Measurements from ENCODE around the gene CECR2. TPM values are rescaled to one million over a fixed set of nuclear protein-coding genes. Genes with fewer than 3 reads are reported as not detected.

The CECR2 gene
- total RNA-seq, 1 experiment from 2014 or later, result 4.1 TPM

GRCh38 chr22:17410576-17410975, 41.3 kb downstream of the CECR2 start:
- POLR2A ChIA-PET (ENCODE audit: low non-redundant PET), result no interaction called here
- no TSS peak for BruUV-seq (replicated peaks)

DNA sequence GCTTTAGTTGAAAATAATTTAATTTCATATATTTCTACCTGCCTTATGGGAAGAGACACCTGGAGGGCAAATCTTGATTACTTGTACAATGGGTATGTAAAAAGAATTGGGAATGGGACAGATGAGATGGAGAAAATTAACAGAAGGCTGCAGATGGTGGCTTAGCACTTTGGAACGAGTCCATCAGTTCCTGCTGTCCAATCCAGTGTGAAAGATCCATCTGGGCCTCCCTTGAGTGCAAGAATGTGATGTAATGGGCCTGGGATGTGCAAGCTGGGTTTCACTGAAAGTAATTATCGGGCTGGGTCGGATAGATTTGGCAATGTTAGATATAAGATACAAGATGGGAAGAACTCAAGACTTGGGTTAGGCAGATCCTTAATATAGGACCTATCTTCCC, 42.0 kb downstream of the CECR2 start:
- H3K4me1 ChIP-seq (ENCODE audit: insufficient read depth, low read length, poor library complexity, severe bottlenecking), result no peaks in the 10 kb centered on the region
- DNase-seq (ENCODE audit: low spot score), result no peak
- H3K36me3 ChIP-seq (ENCODE audit: insufficient read depth, low read length, poor library complexity, severe bottlenecking), result no peaks in the 10 kb centered on the region
- no TSS peak for BruUV-seq (replicated peaks)
- no peaks in the 10 kb centered on the region for H3K27me3 ChIP-seq (replicated peaks; ENCODE audit: insufficient read depth, low read depth, low read length, poor library complexity)
- intact Hi-C loops (cut with micrococcal nuclease; ENCODE audit: unreplicated experiment), result no loop called here
- H3K27ac ChIP-seq (ENCODE audit: low read depth, low read length, poor library complexity, severe bottlenecking), result no peak overlapping the region
- TF ChIP-seq CTCF (conservative IDR thresholded peaks at IDR 0.05; ENCODE audit: low read depth, low read length) (no peak), EZH2 (IDR thresholded peaks at IDR 0.05; ENCODE audit: borderline replicate concordance, low read depth, low read length, poor library complexity, severe bottlenecking) (no peak)
- POLR2A ChIA-PET (ENCODE audit: low non-redundant PET), result no interaction called here
- H3K9me3 ChIP-seq (ENCODE audit: low read depth, low read length, poor library complexity, severe bottlenecking), result no peaks in the 10 kb centered on the region
- CTCF ChIA-PET, result no interaction called here
- no peak overlapping the region for H3K4me3 ChIP-seq (ENCODE audit: low read depth, low read length, poor library complexity, severe bottlenecking)

More at GRCh38 chr22:17410576-17410975, 41.3 kb downstream of the CECR2 start:
- Histone ChIP-seq H3K36me3 (ENCODE audit: insufficient read depth, low read length, poor library complexity, severe bottlenecking) (no peaks in the 10 kb centered on the region), H3K27me3 (replicated peaks; ENCODE audit: insufficient read depth, low read depth, low read length, poor library complexity) (no peaks in the 10 kb centered on the region), H3K27ac (ENCODE audit: low read depth, low read length, poor library complexity, severe bottlenecking) (no peak overlapping the region), H3K9me3 (ENCODE audit: low read depth, low read length, poor library complexity, severe bottlenecking) (no peaks in the 10 kb centered on the region), H3K4me3 (ENCODE audit: low read depth, low read length, poor library complexity, severe bottlenecking) (no peak overlapping the region), H3K4me1 (ENCODE audit: insufficient read depth, low read length, poor library complexity, severe bottlenecking) (no peaks in the 10 kb centered on the region)
- CTCF ChIA-PET, result no interaction called here
- intact Hi-C loops (cut with micrococcal nuclease; ENCODE audit: unreplicated experiment), result no loop called here
- no peak for DNase-seq (ENCODE audit: low spot score)
- TF ChIP-seq EZH2 (IDR thresholded peaks at IDR 0.05; ENCODE audit: borderline replicate concordance, low read depth, low read length, poor library complexity, severe bottlenecking), result no peak

DNA sequence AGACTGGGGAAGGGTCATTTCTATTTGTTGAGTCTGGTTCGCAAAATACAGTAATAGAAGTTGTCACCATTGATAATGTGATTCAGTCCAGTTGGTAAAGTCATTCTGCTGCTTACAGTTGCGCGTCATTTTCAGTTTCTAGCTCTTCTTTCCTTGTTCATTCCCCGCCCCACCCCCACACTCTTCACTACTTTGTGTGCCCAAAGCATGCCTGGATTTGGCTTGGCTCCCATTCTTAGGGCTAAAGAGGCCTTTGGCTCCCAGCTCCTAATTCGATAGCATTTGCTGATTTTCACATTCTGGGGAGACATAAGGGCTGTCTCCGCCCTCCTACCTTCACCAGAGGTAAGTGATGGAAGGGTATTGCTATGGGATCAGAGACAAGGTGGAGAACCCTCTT, 43.0 kb downstream of the CECR2 start:
- Histone ChIP-seq H3K9me3 (ENCODE audit: low read depth, low read length, poor library complexity, severe bottlenecking) (no peaks in the 10 kb centered on the region), H3K4me3 (ENCODE audit: low read depth, low read length, poor library complexity, severe bottlenecking) (no peak overlapping the region), H3K27me3 (replicated peaks; ENCODE audit: insufficient read depth, low read depth, low read length, poor library complexity) (no peaks in the 10 kb centered on the region), H3K36me3 (ENCODE audit: insufficient read depth, low read length, poor library complexity, severe bottlenecking) (no peaks in the 10 kb centered on the region), H3K27ac (ENCODE audit: low read depth, low read length, poor library complexity, severe bottlenecking) (no peak overlapping the region), H3K4me1 (ENCODE audit: insufficient read depth, low read length, poor library complexity, severe bottlenecking) (no peaks in the 10 kb centered on the region)
- BruUV-seq (replicated peaks), result no TSS peak
- ChIA-PET POLR2A (ENCODE audit: low non-redundant PET) (no interaction called here), CTCF (no interaction called here)
- no peak for DNase-seq (ENCODE audit: low spot score)
- TF ChIP-seq EZH2 (IDR thresholded peaks at IDR 0.05; ENCODE audit: borderline replicate concordance, low read depth, low read length, poor library complexity, severe bottlenecking) (no peak), CTCF (conservative IDR thresholded peaks at IDR 0.05; ENCODE audit: low read depth, low read length) (no peak)
- intact Hi-C loops (cut with micrococcal nuclease; ENCODE audit: unreplicated experiment), result no loop called here

DNA sequence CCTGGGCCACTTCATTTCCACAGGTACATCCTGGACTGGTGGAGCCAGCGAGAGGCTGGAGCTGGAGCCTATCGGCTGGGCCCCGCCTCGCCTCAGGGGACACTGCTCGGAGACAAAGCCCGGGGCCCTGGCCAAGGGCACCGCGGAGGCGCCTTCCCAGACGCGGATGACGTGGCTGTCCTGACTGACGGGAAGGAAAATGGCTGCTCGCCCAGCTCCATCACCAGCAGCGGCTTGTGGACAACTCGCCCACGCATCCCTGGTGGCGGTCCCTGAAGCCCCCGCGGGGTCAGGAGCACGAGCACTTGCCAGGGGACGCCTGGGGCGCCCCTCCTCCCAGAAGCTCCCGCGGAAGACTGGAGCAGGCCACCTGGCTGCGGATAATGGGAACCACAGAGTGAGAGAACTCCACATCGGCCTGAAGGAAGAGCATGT, 49.6 kb downstream of the CECR2 start:
- CTCF ChIA-PET, result no interaction called here
- POLR2A ChIA-PET (ENCODE audit: low non-redundant PET), result interaction anchor here (0.6 kb wide), 1 partner anchor 18 kb away, joined by 3 read pairs; no protein-coding TSS in a partner anchor
- intact Hi-C loops (cut with micrococcal nuclease; ENCODE audit: unreplicated experiment), result no loop called here
- no TSS peak for BruUV-seq (replicated peaks)
- TF ChIP-seq CTCF (conservative IDR thresholded peaks at IDR 0.05; ENCODE audit: low read depth, low read length) (no peak), EZH2 (IDR thresholded peaks at IDR 0.05; ENCODE audit: borderline replicate concordance, low read depth, low read length, poor library complexity, severe bottlenecking) (no peak)
- Histone ChIP-seq H3K4me1 (ENCODE audit: insufficient read depth, low read length, poor library complexity, severe bottlenecking) (no peaks in the 10 kb centered on the region), H3K27me3 (replicated peaks; ENCODE audit: insufficient read depth, low read depth, low read length, poor library complexity) (no peaks in the 10 kb centered on the region), H3K36me3 (ENCODE audit: insufficient read depth, low read length, poor library complexity, severe bottlenecking) (no peaks in the 10 kb centered on the region), H3K4me3 (ENCODE audit: low read depth, low read length, poor library complexity, severe bottlenecking) (no peak overlapping the region), H3K9me3 (ENCODE audit: low read depth, low read length, poor library complexity, severe bottlenecking) (no peaks in the 10 kb centered on the region), H3K27ac (ENCODE audit: low read depth, low read length, poor library complexity, severe bottlenecking) (no peak overlapping the region)
- no peak for DNase-seq (ENCODE audit: low spot score)

All from A673 (cell line).